CD4-positive, alpha-beta memory T cell (primary cell): ENCODE data around the gene SPRY4. TPM values are rescaled to one million over a fixed set of nuclear protein-coding genes. Genes with fewer than 3 reads are reported as not detected.
"Not testable (repeated sequence)": the region's sequence is repeated elsewhere in the genome, so short reads cannot be mapped to it uniquely, and the experiment has no call there.

ENCODE experiments used
- CTCF ChIA-PET: fragments of 350-600 bp; sonication (Branson Sonifier 250); formaldehyde crosslinking; loops from one replicate; lab custom pipeline; 2021; ENCODE audit warnings: inconsistent platforms; ENCODE audit not compliant: partially characterized antibody; lab: Charles Lee
- POLR2A ChIA-PET: fragments of 350-600 bp; sonication (Branson Sonifier 250); formaldehyde crosslinking; loops from one replicate; lab custom pipeline; 2021; ENCODE audit not compliant: partially characterized antibody; lab: Charles Lee
- DNase-seq, 5 donors: peaks; one replicate each; pipeline versions ENCODE4 v3.0.0 to v3.0.0-alpha.2; 2020 to 2022; ENCODE audit warnings: mixed read lengths in 1 of 5
- H3K27ac ChIP-seq: one replicate; pipeline ENCODE4 v1.7.0; 2013; ENCODE audit warnings: low read depth, low read length
- H3K27me3 ChIP-seq: 2 replicates; pipeline ENCODE4 v1.7.0; 2013; ENCODE audit warnings: mild to moderate bottlenecking, low read length, moderate library complexity; ENCODE audit not compliant: insufficient read depth
- H3K36me3 ChIP-seq: 2 replicates; pipeline ENCODE4 v1.7.0; 2013; ENCODE audit warnings: mild to moderate bottlenecking, low read length, moderate library complexity; ENCODE audit not compliant: insufficient read depth
- H3K4me1 ChIP-seq: 2 replicates; pipeline ENCODE4 v1.7.0; 2013; ENCODE audit warnings: mild to moderate bottlenecking, low read length, moderate library complexity; ENCODE audit not compliant: insufficient read depth
- H3K4me3 ChIP-seq, 2 donors: one replicate each; pipeline ENCODE4 v1.7.0; 2013; ENCODE audit warnings: low read length in 2 of 2, mild to moderate bottlenecking in 1 of 2
- H3K9me3 ChIP-seq, 2 donors: one replicate each; pipeline ENCODE4 v1.7.0; 2013; ENCODE audit warnings: low read length in 2 of 2, control low read depth in 1 of 2; ENCODE audit not compliant: control insufficient read depth in 1 of 2
- H3K27ac Mint-ChIP-seq, 7 donors: one replicate each; pipeline ENCODE4 v1.8.0; 2020 to 2021; ENCODE audit warnings: mixed read lengths in 7 of 7, mild to moderate bottlenecking in 6 of 7, inconsistent platforms in 3 of 7, moderate library complexity in 3 of 7
- H3K27me3 Mint-ChIP-seq, 2 donors: one replicate each; pipeline ENCODE4 v1.8.0; 2020 to 2021; ENCODE audit warnings: mixed read lengths in 2 of 2
- H3K36me3 Mint-ChIP-seq, 2 donors: one replicate each; pipeline ENCODE4 v1.8.0; 2020 to 2021; ENCODE audit warnings: mixed read lengths in 2 of 2, inconsistent platforms in 1 of 2, mild to moderate bottlenecking in 1 of 2
- H3K4me1 Mint-ChIP-seq, 4 donors: one replicate each; pipeline ENCODE4 v1.8.0; 2020 to 2021; ENCODE audit warnings: mixed read lengths in 4 of 4, mild to moderate bottlenecking in 1 of 4
- H3K4me3 Mint-ChIP-seq, 8 donors: one replicate each; pipeline ENCODE4 v1.8.0; 2020 to 2021; ENCODE audit warnings: mixed read lengths in 8 of 8, mild to moderate bottlenecking in 7 of 8, moderate library complexity in 6 of 8, inconsistent platforms in 3 of 8
- H3K9me3 Mint-ChIP-seq, 8 donors: one replicate each; pipeline ENCODE4 v1.8.0; 2020 to 2021; ENCODE audit warnings: mixed read lengths in 8 of 8, mild to moderate bottlenecking in 5 of 8, inconsistent platforms in 3 of 8, moderate library complexity in 1 of 8
- intact Hi-C: fragments of 100-400 bp; cut with micrococcal nuclease; formaldehyde crosslinking; loops from one replicate; pipeline ENCODE4 v1.15.1; 2023
- polyA plus RNA-seq, 2 donors: library from polyadenylated mRNA; unstranded; fragments of 300-500 nt; fragmentation: Illumina TruSeq; gene quantifications; one replicate each; pipeline ENCODE4 v1.2.3, GENCODE V29; 2021
- total RNA-seq, 2 experiments: library from RNA; stranded (reverse); gene quantifications; one replicate each; pipeline ENCODE4 v1.2.3, GENCODE V29; 2021

Gene SPRY4
- total and polyA plus RNA-seq, 4 experiments from 2014 or later = not detected

GRCh38 chr5:142280066-142281007, 44.5 kb downstream of the SPRY4 start:
- Mint-ChIP-seq H3K9me3 (no peaks in the 10 kb centered on the region), H3K4me1 (no peaks in the 10 kb centered on the region), H3K27me3 (no peaks in the 10 kb centered on the region), H3K27ac (no peak overlapping the region), H3K36me3 (no peaks in the 10 kb centered on the region), H3K4me3 (no peak overlapping the region)
- intact Hi-C loops = no loop called here
- H3K9me3 ChIP-seq = no peaks in the 10 kb centered on the region
- H3K36me3 ChIP-seq = no peaks in the 10 kb centered on the region
- ChIA-PET CTCF (interaction anchor here (1.2 kb wide), 1 partner anchor 432 kb away, joined by 4 read pairs; no protein-coding TSS in a partner anchor), POLR2A (no interaction called here)
- H3K27ac ChIP-seq = no peak overlapping the region
- H3K4me1 ChIP-seq = no peaks in the 10 kb centered on the region
- H3K4me3 ChIP-seq = no peak overlapping the region
- no peaks in the 10 kb centered on the region for H3K27me3 ChIP-seq
- DNase-seq = no peak

GRCh38 chr5:142278627-142279026, 46.2 kb downstream of the SPRY4 start:
- no peaks in the 10 kb centered on the region for H3K9me3 ChIP-seq
- H3K27ac Mint-ChIP-seq = no peak overlapping the region
- no peaks in the 10 kb centered on the region for H3K36me3 Mint-ChIP-seq
- no peak overlapping the region for H3K27ac ChIP-seq
- no peaks in the 10 kb centered on the region for H3K27me3 ChIP-seq
- intact Hi-C loops = no loop called here
- no peaks in the 10 kb centered on the region for H3K27me3 Mint-ChIP-seq
- CTCF ChIA-PET = no interaction called here
- no peaks in the 10 kb centered on the region for H3K36me3 ChIP-seq
- POLR2A ChIA-PET = no interaction called here
- no peak for DNase-seq
- H3K4me1 ChIP-seq = no peaks in the 10 kb centered on the region
- H3K4me1 Mint-ChIP-seq = no peaks in the 10 kb centered on the region
- H3K4me3 ChIP-seq = no peak overlapping the region
- H3K4me3 Mint-ChIP-seq = no peak overlapping the region
- no peaks in the 10 kb centered on the region for H3K9me3 Mint-ChIP-seq

- H3K9me3 Mint-ChIP-seq = no peaks in the 10 kb centered on the region
- CTCF ChIA-PET = no interaction called here
- no peaks in the 10 kb centered on the region for H3K4me1 Mint-ChIP-seq
- no peak overlapping the region for H3K4me3 Mint-ChIP-seq
- no peak for DNase-seq
- no peak overlapping the region for H3K4me3 ChIP-seq
- H3K4me1 ChIP-seq = no peaks in the 10 kb centered on the region
- no peak overlapping the region for H3K27ac ChIP-seq
- H3K27me3 Mint-ChIP-seq = no peaks in the 10 kb centered on the region
- H3K36me3 ChIP-seq = no peaks in the 10 kb centered on the region
- H3K27ac Mint-ChIP-seq = no peak overlapping the region
- intact Hi-C loops = no loop called here
- no peaks in the 10 kb centered on the region for H3K9me3 ChIP-seq
- POLR2A ChIA-PET = no interaction called here
- no peaks in the 10 kb centered on the region for H3K36me3 Mint-ChIP-seq
- no peaks in the 10 kb centered on the region for H3K27me3 ChIP-seq
Measured at GRCh38 chr5:142277796-142278195, 47.0 kb downstream of the SPRY4 start.

- no peaks in the 10 kb centered on the region for H3K9me3 Mint-ChIP-seq
- intact Hi-C loops = no loop called here
- no peaks in the 10 kb centered on the region for H3K4me1 ChIP-seq
- no peak overlapping the region for H3K4me3 ChIP-seq
- no peaks in the 10 kb centered on the region for H3K9me3 ChIP-seq
- H3K27ac ChIP-seq = no peak overlapping the region
- CTCF ChIA-PET = no interaction called here
- H3K27me3 ChIP-seq = no peaks in the 10 kb centered on the region
- H3K36me3 Mint-ChIP-seq = no peaks in the 10 kb centered on the region
- peaks cover 0 to 1% of the 10 kb centered on the region in 2 donors for H3K27me3 Mint-ChIP-seq
- H3K4me1 Mint-ChIP-seq = no peaks in the 10 kb centered on the region
- H3K27ac Mint-ChIP-seq = no peak overlapping the region
- H3K4me3 Mint-ChIP-seq = no peak overlapping the region
- POLR2A ChIA-PET = no interaction called here
- no peak for DNase-seq
- no peaks in the 10 kb centered on the region for H3K36me3 ChIP-seq
Measured at GRCh38 chr5:142276517-142276916, 48.3 kb downstream of the SPRY4 start.

GRCh38 chr5:142275496-142275895, 49.3 kb downstream of the SPRY4 start:
- Mint-ChIP-seq H3K36me3 (no peaks in the 10 kb centered on the region), H3K27ac (no peak overlapping the region), H3K9me3 (no peaks in the 10 kb centered on the region), H3K4me3 (no peak overlapping the region), H3K27me3 (peaks cover 0 to 1% of the 10 kb centered on the region in 2 donors), H3K4me1 (no peaks in the 10 kb centered on the region)
- intact Hi-C loops = no loop called here
- Histone ChIP-seq H3K4me1 (no peaks in the 10 kb centered on the region), H3K27ac (no peak overlapping the region), H3K27me3 (no peaks in the 10 kb centered on the region), H3K4me3 (no peak overlapping the region), H3K9me3 (no peaks in the 10 kb centered on the region), H3K36me3 (no peaks in the 10 kb centered on the region)
- ChIA-PET POLR2A (no interaction called here), CTCF (interaction anchor here (1.1 kb wide), 1 partner anchor 23 kb away, joined by 3 read pairs; no protein-coding TSS in a partner anchor)
- DNase-seq = no peak

- H3K9me3 Mint-ChIP-seq, H3K4me3 Mint-ChIP-seq, H3K27ac ChIP-seq, H3K4me1 Mint-ChIP-seq, intact Hi-C loops, H3K4me1 ChIP-seq, H3K36me3 ChIP-seq, H3K4me3 ChIP-seq, H3K27ac Mint-ChIP-seq, POLR2A ChIA-PET, H3K27me3 Mint-ChIP-seq, H3K36me3 Mint-ChIP-seq, H3K9me3 ChIP-seq, DNase-seq, CTCF ChIA-PET, H3K27me3 ChIP-seq: not testable (repeated sequence)
Measured at GRCh38 chr5:142272596-142272995, 52.2 kb downstream of the SPRY4 start.

DNA sequence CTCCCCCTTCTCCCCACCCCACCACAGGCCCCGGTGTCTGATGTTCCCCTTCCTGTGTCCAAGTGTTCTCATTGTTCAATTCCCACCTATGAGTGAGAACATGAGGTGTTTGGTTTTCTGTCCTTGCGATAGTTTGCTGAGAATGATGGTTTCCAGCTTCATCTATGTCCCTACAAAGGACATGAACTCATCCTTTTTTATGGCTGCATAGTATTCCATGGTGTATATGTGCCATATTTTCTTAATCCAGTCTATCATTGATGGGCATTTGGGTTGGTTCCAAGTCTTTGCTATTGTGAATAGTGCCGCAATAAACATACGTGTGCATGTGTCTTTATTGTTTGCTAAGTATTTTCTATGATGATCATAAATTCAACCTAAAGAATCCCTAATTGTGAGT, 60.7 kb downstream of the SPRY4 start:
- H3K36me3 Mint-ChIP-seq, H3K4me3 ChIP-seq, H3K36me3 ChIP-seq, intact Hi-C loops, H3K9me3 Mint-ChIP-seq, H3K4me1 ChIP-seq, H3K27me3 ChIP-seq, POLR2A ChIA-PET, CTCF ChIA-PET, H3K27me3 Mint-ChIP-seq, H3K9me3 ChIP-seq, H3K27ac Mint-ChIP-seq, DNase-seq, H3K4me1 Mint-ChIP-seq, H3K4me3 Mint-ChIP-seq, H3K27ac ChIP-seq: not testable (repeated sequence)
